H9 (cell line): ENCODE data around the gene TLL2. TPM values are rescaled to one million over a fixed set of nuclear protein-coding genes. Genes with fewer than 3 reads are reported as not detected.

Experiments used
- DNase-seq: peaks from one replicate; pipeline ENCODE4 v3.0.0-alpha.2; 2017
- H2AFZ ChIP-seq: one replicate; pipeline ENCODE4 v1.6.1; 2013; ENCODE audit warnings: mild to moderate bottlenecking, low read length, control low read depth, moderate library complexity
- H2AK5ac ChIP-seq: 2 replicates; pipeline ENCODE4 v1.6.1; 2013; ENCODE audit warnings: low read length, control low read depth, mixed read lengths; ENCODE audit not compliant: insufficient read length
- H2BK120ac ChIP-seq: one replicate; pipeline ENCODE4 v1.6.1; 2013; ENCODE audit warnings: low read depth, mild to moderate bottlenecking, low read length, control low read depth, inconsistent platforms; ENCODE audit not compliant: poor library complexity, severe bottlenecking
- H2BK12ac ChIP-seq: 2 replicates; pipeline ENCODE4 v1.6.1; 2013; ENCODE audit warnings: low read length, control low read depth, mixed read lengths, low read depth; ENCODE audit not compliant: insufficient read length
- H2BK15ac ChIP-seq: 2 replicates; pipeline ENCODE4 v1.6.1; 2013; ENCODE audit warnings: low read depth, low read length, control low read depth
- H2BK20ac ChIP-seq: one replicate; pipeline ENCODE4 v1.6.1; 2013; ENCODE audit warnings: low read depth, mild to moderate bottlenecking, low read length, control low read depth, inconsistent platforms; ENCODE audit not compliant: poor library complexity, severe bottlenecking
- H2BK5ac ChIP-seq: 2 replicates; pipeline ENCODE4 v1.6.1; 2013; ENCODE audit warnings: low read length, control low read depth, mixed read lengths; ENCODE audit not compliant: insufficient read length
- H3K14ac ChIP-seq: 2 replicates; pipeline ENCODE4 v1.6.1; 2013; ENCODE audit warnings: low read length, control low read depth; ENCODE audit not compliant: insufficient read depth
- H3K18ac ChIP-seq: 2 replicates; pipeline ENCODE4 v1.6.1; 2013; ENCODE audit warnings: low read depth, mild to moderate bottlenecking, mixed read lengths, low read length, control low read depth; ENCODE audit not compliant: insufficient read length
- H3K23ac ChIP-seq: 2 replicates; pipeline ENCODE4 v1.6.1; 2013; ENCODE audit warnings: low read length, control low read depth, mixed read lengths, low read depth; ENCODE audit not compliant: insufficient read length
- H3K23me2 ChIP-seq: 2 replicates; pipeline ENCODE4 v1.6.1; 2013; ENCODE audit warnings: low read depth, mild to moderate bottlenecking, mixed read lengths, low read length, control low read depth; ENCODE audit not compliant: insufficient read length, poor library complexity, severe bottlenecking
- H3K27ac ChIP-seq: 2 replicates; pipeline ENCODE4 v1.5.1; 2013; ENCODE audit warnings: low read length, control low read depth, mixed read lengths, low read depth; ENCODE audit not compliant: insufficient read length
- H3K27me3 ChIP-seq: 2 replicates; pipeline ENCODE4 v1.6.1; 2013; ENCODE audit warnings: low read length, control low read depth, inconsistent platforms; ENCODE audit not compliant: insufficient read depth
- H3K4ac ChIP-seq: 2 replicates; pipeline ENCODE4 v1.6.1; 2013; ENCODE audit warnings: low read depth, mild to moderate bottlenecking, control low read depth, inconsistent platforms, low read length, moderate library complexity
- H3K4me1 ChIP-seq: 2 replicates; pipeline ENCODE4 v1.6.1; 2013; ENCODE audit warnings: low read length, control low read depth, inconsistent platforms; ENCODE audit not compliant: insufficient read depth
- H3K4me2 ChIP-seq: 2 replicates; pipeline ENCODE4 v1.6.1; 2013; ENCODE audit warnings: low read length, control low read depth, mixed read lengths; ENCODE audit not compliant: insufficient read length, insufficient read depth
- H3K56ac ChIP-seq: 2 replicates; pipeline ENCODE4 v1.6.1; 2013; ENCODE audit warnings: low read depth, mild to moderate bottlenecking, mixed read lengths, low read length, control low read depth; ENCODE audit not compliant: insufficient read length
- H3K79me1 ChIP-seq: 2 replicates; pipeline ENCODE4 v1.6.1; 2013; ENCODE audit warnings: low read depth, mild to moderate bottlenecking, moderate library complexity, low read length, control low read depth, inconsistent platforms; ENCODE audit not compliant: insufficient read depth, poor library complexity, severe bottlenecking
- H3K79me2 ChIP-seq: 2 replicates; pipeline ENCODE4 v1.6.1; 2013; ENCODE audit warnings: low read length, control low read depth, inconsistent platforms; ENCODE audit not compliant: insufficient read depth
- H3K9ac ChIP-seq: 2 replicates; pipeline ENCODE4 v1.6.1; 2013; ENCODE audit warnings: low read length, control low read depth, mixed read lengths; ENCODE audit not compliant: insufficient read length; ENCODE audit errors: extremely low read depth
- H3K9me3 ChIP-seq: one replicate; pipeline ENCODE4 v1.6.1; 2013; ENCODE audit warnings: low read depth, low read length, inconsistent platforms; ENCODE audit not compliant: control insufficient read depth
- H3T11ph ChIP-seq: one replicate; pipeline ENCODE4 v1.6.1; 2013; ENCODE audit warnings: mild to moderate bottlenecking, low read length, control low read depth, inconsistent platforms
- H4K20me1 ChIP-seq: one replicate; pipeline ENCODE4 v1.6.1; 2013; ENCODE audit not compliant: control insufficient read depth, insufficient read length, insufficient read depth
- H4K5ac ChIP-seq: 2 replicates; pipeline ENCODE4 v1.6.1; 2013; ENCODE audit warnings: low read depth, mild to moderate bottlenecking, mixed read lengths, low read length, control low read depth; ENCODE audit not compliant: insufficient read length
- H4K8ac ChIP-seq: replicated peaks from 2 replicates; pipeline ENCODE4 v1.6.1; 2013; ENCODE audit warnings: low read length, control low read depth, mixed read lengths, low read depth; ENCODE audit not compliant: insufficient read length
- H4K91ac ChIP-seq: 2 replicates; pipeline ENCODE4 v1.6.1; 2013; ENCODE audit warnings: low read depth, mild to moderate bottlenecking, moderate library complexity, mixed read lengths, low read length, control low read depth; ENCODE audit not compliant: insufficient read length
- H3K27ac Mint-ChIP-seq, 3 experiments: 2 replicates in 2 of 3; 3 replicates in 1 of 3; pipeline ENCODE4 v1.8.0; 2020 to 2021; ENCODE audit warnings: mixed read lengths in 3 of 3, mild to moderate bottlenecking in 1 of 3, moderate library complexity in 1 of 3
- H3K27me3 Mint-ChIP-seq: 2 replicates; pipeline ENCODE4 v1.8.0; 2021; ENCODE audit warnings: low read depth, mild to moderate bottlenecking, moderate library complexity, mixed read lengths
- H3K36me3 Mint-ChIP-seq, 3 experiments: 2 replicates in 2 of 3; 3 replicates in 1 of 3; pipeline ENCODE4 v1.8.0; 2020 to 2021; ENCODE audit warnings: low read depth in 3 of 3, mixed read lengths in 3 of 3; ENCODE audit not compliant: insufficient read depth in 1 of 3
- H3K4me1 Mint-ChIP-seq, 2 experiments: 2 replicates each; pipeline ENCODE4 v1.8.0; 2020; ENCODE audit warnings: mixed read lengths in 2 of 2
- H3K4me3 Mint-ChIP-seq, 2 experiments: 2 replicates in 1 of 2; 3 replicates in 1 of 2; pipeline ENCODE4 v1.8.0; 2020 to 2021; ENCODE audit warnings: mild to moderate bottlenecking in 2 of 2, mixed read lengths in 2 of 2, moderate library complexity in 1 of 2
- H3K9me3 Mint-ChIP-seq, 2 experiments: 2 replicates in 1 of 2; 3 replicates in 1 of 2; pipeline ENCODE4 v1.8.0; 2020; ENCODE audit warnings: mild to moderate bottlenecking in 2 of 2, mixed read lengths in 2 of 2, moderate library complexity in 1 of 2
- CTCF ChIP-seq: fragments of 200-600 bp; sonication (generic); conservative IDR thresholded peaks from 3 replicates; pipeline ENCODE4 v1.8.0; 2021; ENCODE audit warnings: antibody characterized with exemption, mild to moderate bottlenecking
- WGBS: extraction: QIAGEN DNeasy Blood & Tissue Kit; methylation state at CpG from one replicate; pipeline ENCODE4 v1.1.7; 2013; ENCODE audit warnings: missing lambda C conversion rate, low lambda C conversion rate, mixed read lengths; ENCODE audit not compliant: insufficient read length; ENCODE audit errors: extremely low coverage; 5-methylcytosine and 5-hydroxymethylcytosine counted together
- total RNA-seq: library from RNA; stranded (reverse); gene quantifications from 2 replicates; pipeline ENCODE4 v1.2.1, GENCODE V29; 2021

Gene TLL2
- total RNA-seq, 1 experiment from 2014 or later = 1.4 TPM

DNA sequence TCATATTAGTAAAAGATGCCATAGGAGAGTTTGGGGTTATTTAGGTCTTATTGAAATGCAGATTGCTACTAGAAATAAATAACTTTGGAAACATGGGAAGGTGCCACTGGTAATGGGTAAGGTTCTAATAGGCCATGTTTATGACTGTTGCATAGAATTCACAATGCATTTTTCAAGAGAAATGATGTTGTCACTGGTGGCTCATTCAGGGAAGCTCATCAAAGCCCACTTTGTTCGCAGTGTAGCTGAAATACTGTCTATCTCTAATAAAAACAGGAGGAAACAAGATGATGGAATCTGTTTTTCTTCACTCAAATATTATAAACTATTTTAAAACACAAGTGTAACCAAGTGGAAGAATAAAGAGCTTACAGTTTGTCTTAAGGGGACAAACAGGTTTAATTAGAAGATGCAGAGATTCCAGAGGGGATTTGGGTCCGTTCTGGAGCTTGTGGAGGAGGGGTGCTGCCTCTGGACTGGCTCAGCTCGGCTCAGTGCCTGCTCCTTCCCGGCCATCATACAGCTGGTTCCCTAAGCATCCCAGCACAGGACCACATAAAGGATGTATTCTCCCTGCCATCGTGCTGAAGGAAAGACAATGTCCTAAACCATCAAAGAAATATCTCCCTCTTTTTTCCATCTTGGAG lies 175.3 kb downstream of the TLL2 start:
- Histone ChIP-seq H3K79me2 (no peaks in the 10 kb centered on the region), H3K4ac (no peak overlapping the region), H3K14ac (no peak overlapping the region), H3K79me1 (no peaks in the 10 kb centered on the region), H4K8ac (no peak overlapping the region), H3K9me3 (no peaks in the 10 kb centered on the region), H4K5ac (no peak overlapping the region), H2BK20ac (no peak overlapping the region), H4K91ac (no peak overlapping the region), H2BK120ac (no peak overlapping the region), H2AFZ (no peak overlapping the region), H3K18ac (no peak overlapping the region), H3K4me2 (no peak overlapping the region), H3K23me2 (no peaks in the 10 kb centered on the region), H4K20me1 (no peaks in the 10 kb centered on the region), H3K27me3 (no peaks in the 10 kb centered on the region), H2BK12ac (no peak overlapping the region), H2BK5ac (no peak overlapping the region), H3K27ac (no peak overlapping the region), H3T11ph (no peak overlapping the region), H3K23ac (no peak overlapping the region), H2AK5ac (no peak overlapping the region), H3K4me1 (peaks cover 4% of the 10 kb centered on the region; the same call in 1 of the 2 replicates), H3K9ac (no peak overlapping the region), H3K56ac (no peak overlapping the region), H2BK15ac (no peak overlapping the region)
- Mint-ChIP-seq H3K27ac (no peak overlapping the region), H3K9me3 (peaks cover 0 to 2% of the 10 kb centered on the region in 2 experiments; a peak in 1 of 5 replicates), H3K27me3 (peaks cover 12% of the 10 kb centered on the region), H3K4me3 (no peak overlapping the region), H3K4me1 (peaks cover 47 to 53% of the 10 kb centered on the region in 2 experiments), H3K36me3 (no peaks in the 10 kb centered on the region; a peak in 1 of 7 replicates)
- no peak for TF ChIP-seq CTCF
- DNase-seq = no peak
- WGBS = no CpG with 5 or more reads among the region's 5 CpGs
